Astrocyte of the spinal cord (primary cell): Measurements from ENCODE around the gene UNC119B.

Source experiments
- DNase-seq: peaks from one replicate; pipeline ENCODE4 v3.0.0; 2011; ENCODE audit warnings: low read depth, low spot score
- H3K4me3 ChIP-seq: 2 replicates; pipeline ENCODE4 v1.5.1; 2011; ENCODE audit warnings: low read depth, mild to moderate bottlenecking, low read length, moderate library complexity
- in situ Hi-C: cut with HindIII; loops from 2 replicates; pipeline ENCODE4 v1.10.0; 2017; ENCODE audit warnings: low sequenced_read_pairs
- TF ChIP-seq, protein P1 (sequence below): IDR thresholded peaks from 2 replicates; pipeline ENCODE4 v1.5.1; 2012; ENCODE audit warnings: low read depth, mild to moderate bottlenecking, low read length, inconsistent platforms

UNC119B gene

DNA sequence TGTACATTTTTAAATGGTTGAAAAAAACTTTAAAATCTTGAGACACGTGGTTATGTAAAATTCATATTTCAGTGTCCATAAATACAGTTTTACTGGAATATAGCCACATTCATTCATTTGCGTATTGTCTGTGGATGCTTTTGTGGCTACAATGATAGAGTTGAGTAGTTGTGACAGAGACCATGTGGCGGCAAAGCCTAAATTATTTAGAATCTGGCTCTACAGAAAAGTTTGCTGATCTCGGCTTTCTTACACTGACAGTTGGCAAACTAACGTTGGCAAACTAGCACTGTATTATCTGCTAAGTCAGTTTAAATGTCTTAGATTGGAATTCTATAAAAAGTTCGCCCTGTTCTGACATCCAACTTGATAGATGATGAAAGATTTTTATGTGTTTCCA lies 2.4 kb downstream of the UNC119B start:
- H3K4me3 ChIP-seq: no peak overlapping the region
- in situ Hi-C loops: no loop called here
- TF ChIP-seq, protein P1, sequence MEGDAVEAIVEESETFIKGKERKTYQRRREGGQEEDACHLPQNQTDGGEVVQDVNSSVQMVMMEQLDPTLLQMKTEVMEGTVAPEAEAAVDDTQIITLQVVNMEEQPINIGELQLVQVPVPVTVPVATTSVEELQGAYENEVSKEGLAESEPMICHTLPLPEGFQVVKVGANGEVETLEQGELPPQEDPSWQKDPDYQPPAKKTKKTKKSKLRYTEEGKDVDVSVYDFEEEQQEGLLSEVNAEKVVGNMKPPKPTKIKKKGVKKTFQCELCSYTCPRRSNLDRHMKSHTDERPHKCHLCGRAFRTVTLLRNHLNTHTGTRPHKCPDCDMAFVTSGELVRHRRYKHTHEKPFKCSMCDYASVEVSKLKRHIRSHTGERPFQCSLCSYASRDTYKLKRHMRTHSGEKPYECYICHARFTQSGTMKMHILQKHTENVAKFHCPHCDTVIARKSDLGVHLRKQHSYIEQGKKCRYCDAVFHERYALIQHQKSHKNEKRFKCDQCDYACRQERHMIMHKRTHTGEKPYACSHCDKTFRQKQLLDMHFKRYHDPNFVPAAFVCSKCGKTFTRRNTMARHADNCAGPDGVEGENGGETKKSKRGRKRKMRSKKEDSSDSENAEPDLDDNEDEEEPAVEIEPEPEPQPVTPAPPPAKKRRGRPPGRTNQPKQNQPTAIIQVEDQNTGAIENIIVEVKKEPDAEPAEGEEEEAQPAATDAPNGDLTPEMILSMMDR: no peak
- no peak for DNase-seq

DNA sequence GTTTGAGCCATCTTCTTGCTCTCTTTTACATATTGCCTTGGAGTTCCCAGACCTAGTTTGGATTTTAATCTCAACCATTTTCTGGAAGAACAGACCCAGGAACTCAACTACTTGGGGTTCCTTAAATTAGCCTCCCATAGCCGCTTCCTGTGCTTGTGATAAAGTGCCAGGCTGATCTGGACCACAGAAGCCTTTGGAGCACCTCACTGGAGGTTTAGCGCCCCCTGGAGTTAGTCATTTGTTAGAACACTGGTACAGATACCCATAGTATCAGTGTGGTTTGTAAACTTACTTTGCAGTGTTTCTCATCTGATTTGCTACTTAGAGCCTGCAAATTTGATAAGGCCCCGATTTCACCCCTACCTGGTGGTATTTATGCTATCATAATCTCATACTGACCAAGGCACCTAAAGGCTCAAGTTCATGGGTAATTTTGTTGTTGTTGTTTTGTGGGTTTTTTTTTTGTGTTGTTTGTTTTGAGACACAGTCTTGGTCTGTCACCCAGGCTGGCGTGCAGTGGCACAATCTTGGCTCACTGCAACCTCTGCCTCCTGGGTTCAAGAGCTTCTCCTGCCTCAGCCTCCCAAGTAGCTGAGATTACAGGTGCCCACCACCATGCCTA lies 3.7 kb downstream of the UNC119B start:
- TF ChIP-seq, protein P1: peak; percentile 81
- in situ Hi-C loops: no loop called here
- no peak overlapping the region for H3K4me3 ChIP-seq
- DNase-seq: peak; percentile 74

DNA sequence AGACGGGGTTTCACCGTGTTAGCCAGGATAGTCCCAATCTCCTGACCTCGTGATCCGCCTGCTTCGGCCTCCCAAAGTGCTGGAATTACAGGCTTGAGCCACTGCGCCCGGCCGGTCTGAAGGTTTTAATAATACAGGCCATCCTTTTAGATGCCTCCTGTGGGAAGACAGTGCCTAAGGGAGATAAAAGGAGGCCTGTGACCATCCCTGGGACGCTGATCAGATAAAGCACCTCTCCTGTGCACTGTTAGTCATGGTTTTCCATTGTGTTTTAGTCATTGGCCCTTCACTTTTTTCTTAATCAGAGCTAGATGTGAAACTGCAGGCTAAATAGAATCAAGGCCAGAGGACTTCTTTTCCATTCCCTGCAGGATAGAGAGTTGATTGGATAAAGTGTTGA lies 7.8 kb downstream of the UNC119B start:
- no peak for DNase-seq
- in situ Hi-C loops: no loop called here
- no peak overlapping the region for H3K4me3 ChIP-seq
- TF ChIP-seq, protein P1: no peak

DNA sequence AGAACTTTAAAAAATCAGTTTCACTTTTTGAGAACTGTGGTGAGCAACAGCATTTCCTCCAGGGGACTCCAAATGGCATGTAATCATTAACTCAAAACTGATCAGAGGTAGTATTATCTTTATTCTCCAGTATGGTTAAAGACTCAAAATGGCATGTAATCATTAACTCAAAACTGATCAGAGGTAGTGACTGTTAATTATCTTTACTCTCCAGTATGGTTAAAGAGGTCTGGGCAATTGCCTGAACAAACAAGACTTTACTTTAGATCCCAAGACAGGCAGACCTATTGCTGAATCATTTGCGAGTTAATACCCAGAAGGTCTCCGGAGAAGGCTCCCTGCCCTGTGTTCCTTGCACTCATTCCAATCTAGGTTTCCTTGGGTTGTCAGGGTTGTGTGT lies 8.8 kb downstream of the UNC119B start:
- no peak for DNase-seq
- TF ChIP-seq, protein P1: no peak
- in situ Hi-C loops: no loop called here
- H3K4me3 ChIP-seq: no peak overlapping the region

DNA sequence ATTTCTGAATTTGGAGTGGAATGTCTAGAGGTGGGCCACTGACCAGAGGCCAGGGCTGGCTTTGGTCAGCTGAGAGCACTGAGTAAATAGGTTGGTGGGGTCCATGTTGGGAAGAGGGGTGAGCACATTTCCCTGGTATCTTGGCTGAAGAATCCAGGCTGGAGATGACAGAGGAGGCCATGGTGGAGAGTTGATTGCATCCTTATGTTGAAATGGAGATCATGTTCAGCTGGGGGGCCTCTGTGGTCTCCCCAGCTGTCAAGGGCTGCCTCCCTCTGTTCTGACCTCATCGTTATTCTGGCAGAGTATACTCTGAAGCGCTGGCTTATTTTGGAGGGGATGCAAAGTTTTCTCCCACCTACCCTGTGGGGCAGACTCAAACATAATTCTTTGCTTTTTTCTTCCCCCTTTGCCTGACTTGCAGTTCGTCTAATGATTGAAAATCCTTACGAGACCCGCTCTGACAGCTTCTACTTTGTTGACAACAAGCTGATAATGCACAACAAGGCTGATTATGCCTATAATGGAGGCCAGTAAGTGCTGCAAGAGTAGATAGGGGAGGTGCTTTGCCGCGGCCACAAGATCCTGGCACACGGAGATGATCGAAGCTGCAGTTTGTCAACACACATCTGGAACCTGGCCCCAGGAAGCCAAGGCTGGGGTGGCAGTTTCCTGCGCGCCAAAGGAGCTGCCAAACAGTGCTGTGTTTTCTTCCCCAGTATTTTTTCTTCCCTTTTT lies 9.4 kb downstream of the UNC119B start:
- TF ChIP-seq, protein P1: no peak
- DNase-seq: no peak
- H3K4me3 ChIP-seq: no peak overlapping the region
- in situ Hi-C loops: no loop called here

DNA sequence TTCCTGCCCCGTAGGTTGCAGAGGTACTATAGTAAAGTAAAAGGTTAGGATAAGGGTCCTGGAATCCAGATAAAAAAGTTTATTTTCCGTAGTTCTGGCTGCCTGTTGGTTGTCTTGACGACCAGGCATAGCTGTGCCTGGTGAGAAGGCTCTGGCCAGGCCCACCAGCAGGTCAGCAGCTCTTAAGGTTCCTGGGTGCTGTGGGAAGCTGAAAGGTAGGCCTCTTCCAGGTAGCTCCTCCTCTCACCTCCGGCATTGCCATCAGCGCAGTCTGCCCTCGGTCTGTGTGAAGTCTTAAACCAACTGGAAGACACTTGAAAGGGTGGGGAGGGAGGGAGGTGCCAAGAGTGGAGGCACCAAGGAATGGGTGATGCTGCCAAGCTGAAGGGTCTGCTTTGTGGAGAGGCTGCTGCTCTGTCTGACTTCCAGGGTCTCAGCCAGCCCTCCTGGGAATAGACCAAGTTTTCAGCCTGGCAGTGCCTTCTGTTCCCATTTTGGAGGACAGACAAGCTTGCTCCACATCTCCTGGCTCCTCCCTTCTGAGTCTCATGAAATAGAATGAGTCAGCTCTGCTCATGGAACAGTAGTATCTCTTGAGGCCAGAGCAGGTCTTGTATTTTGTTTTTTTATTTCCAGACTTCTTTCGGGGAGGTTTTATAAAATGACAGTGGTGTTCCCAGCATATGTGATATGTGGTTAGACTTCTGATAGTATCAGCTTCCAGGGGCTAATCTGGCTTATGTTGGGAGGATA lies 10.2 kb downstream of the UNC119B start:
- in situ Hi-C loops: no loop called here
- H3K4me3 ChIP-seq: no peak overlapping the region
- TF ChIP-seq, protein P1: no peak
- DNase-seq: peak; percentile 58
